Measurements from ENCODE around the gene TTLL4.

GRCh38 chr2:218691234-218691633 is 19.4 kb upstream of the TTLL4 start:
- TF ChIP-seq, protein P1, sequence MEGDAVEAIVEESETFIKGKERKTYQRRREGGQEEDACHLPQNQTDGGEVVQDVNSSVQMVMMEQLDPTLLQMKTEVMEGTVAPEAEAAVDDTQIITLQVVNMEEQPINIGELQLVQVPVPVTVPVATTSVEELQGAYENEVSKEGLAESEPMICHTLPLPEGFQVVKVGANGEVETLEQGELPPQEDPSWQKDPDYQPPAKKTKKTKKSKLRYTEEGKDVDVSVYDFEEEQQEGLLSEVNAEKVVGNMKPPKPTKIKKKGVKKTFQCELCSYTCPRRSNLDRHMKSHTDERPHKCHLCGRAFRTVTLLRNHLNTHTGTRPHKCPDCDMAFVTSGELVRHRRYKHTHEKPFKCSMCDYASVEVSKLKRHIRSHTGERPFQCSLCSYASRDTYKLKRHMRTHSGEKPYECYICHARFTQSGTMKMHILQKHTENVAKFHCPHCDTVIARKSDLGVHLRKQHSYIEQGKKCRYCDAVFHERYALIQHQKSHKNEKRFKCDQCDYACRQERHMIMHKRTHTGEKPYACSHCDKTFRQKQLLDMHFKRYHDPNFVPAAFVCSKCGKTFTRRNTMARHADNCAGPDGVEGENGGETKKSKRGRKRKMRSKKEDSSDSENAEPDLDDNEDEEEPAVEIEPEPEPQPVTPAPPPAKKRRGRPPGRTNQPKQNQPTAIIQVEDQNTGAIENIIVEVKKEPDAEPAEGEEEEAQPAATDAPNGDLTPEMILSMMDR (IDR thresholded peaks at IDR 0.05) = no peak
- TF ChIP-seq EZH2 (IDR thresholded peaks at IDR 0.05; ENCODE audit: borderline replicate concordance, insufficient read depth, low read depth, low read length, poor library complexity, severe bottlenecking) = no peak
